AG09319 (cell line): ENCODE results near the gene C19orf73.

Experiments
- DNase-seq: peaks from one replicate; pipeline ENCODE4 v3.0.0-alpha.2; 2010; ENCODE audit warnings: low read depth; ENCODE audit errors: extremely low read depth
- CTCF ChIP-seq: IDR thresholded peaks from 2 replicates; pipeline ENCODE4 v1.5.1; 2011; ENCODE audit warnings: low read depth, mild to moderate bottlenecking, inconsistent platforms, low read length, moderate library complexity

Gene C19orf73

GRCh38 chr19:49135686-49136085 is 16.7 kb upstream of the C19orf73 start:
- no peak for TF ChIP-seq CTCF
- DNase-seq: no peak

GRCh38 chr19:49133621-49134454 is 14.9 kb upstream of the C19orf73 start:
- no peak for DNase-seq
- TF ChIP-seq CTCF: no peak; the same call in 1 of the 2 replicates

GRCh38 chr19:49132974-49133609 is 14.1 kb upstream of the C19orf73 start:
- TF ChIP-seq CTCF: no peak
- no peak for DNase-seq

DNA sequence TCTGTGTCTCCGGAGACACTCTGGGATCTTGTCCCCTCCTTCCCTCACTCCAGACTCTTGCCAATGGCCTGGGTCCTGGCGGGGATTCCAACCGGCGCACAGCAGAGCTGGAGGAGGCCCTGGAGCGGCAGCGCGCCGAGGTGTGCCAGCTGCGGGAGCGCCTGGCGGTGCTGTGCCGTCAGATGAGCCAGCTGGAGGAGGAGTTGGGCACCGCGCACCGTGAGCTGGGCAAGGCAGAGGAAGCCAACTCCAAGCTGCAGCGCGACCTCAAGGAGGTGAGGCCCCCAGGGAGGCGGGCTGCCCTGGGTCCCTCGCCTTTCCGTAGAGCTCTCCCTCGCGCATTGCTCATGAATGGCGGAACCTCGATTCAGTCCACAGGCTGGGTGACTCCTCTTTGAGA is 11.4 kb upstream of the C19orf73 start:
- TF ChIP-seq CTCF: no peak
- DNase-seq: no peak

DNA sequence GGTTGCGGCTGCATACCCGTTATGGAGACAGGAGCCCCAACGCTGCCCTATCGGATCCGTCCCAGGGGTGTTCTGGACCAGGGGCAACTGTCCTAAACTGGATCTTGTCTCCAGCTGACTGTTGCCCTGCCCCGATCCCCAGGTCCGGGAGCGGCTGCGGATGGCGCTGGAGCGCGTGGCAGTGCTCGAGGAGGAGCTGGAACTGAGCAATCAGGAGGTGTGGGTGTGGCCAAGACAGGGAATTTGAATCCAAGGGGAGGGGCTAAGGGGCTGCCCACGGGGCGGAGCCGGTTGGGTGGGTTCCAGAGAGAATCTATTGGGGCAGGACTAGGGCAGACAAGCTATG is 10.3 kb upstream of the C19orf73 start:
- DNase-seq: no peak
- TF ChIP-seq CTCF: no peak

GRCh38 chr19:49128545-49129237 is 9.7 kb upstream of the C19orf73 start:
- DNase-seq: no peak
- TF ChIP-seq CTCF: no peak
